PC-3 (cell line): Measurements from ENCODE around the gene JPH3. TPM values are rescaled to one million over a fixed set of nuclear protein-coding genes. Genes with fewer than 3 reads are reported as not detected.

Experiments used
- ATAC-seq: fragments of 200-7000 bp; cut with Tn5 transposase; 2 replicates; pipeline ENCODE4 v1.9.1; 2020; ENCODE audit warnings: mild to moderate bottlenecking, moderate library complexity
- BruUV-seq: library from RNA; stranded (reverse); fragments of 400-500 nt; replicated peaks from 2 replicates; lab custom pipeline; 2021; lab: Mats Ljungman, UMichigan
- CTCF ChIA-PET: fragments of 300-600 bp; sonication (Branson Sonifier 250); formaldehyde crosslinking; loops from one replicate; lab custom pipeline; 2022; ENCODE audit warnings: antibody characterized with exemption; lab: Charles Lee
- POLR2A ChIA-PET: fragments of 300-600 bp; sonication (Branson Sonifier 250); formaldehyde crosslinking; loops from one replicate; lab custom pipeline; 2022; ENCODE audit warnings: antibody characterized with exemption; ENCODE audit not compliant: unreplicated experiment; lab: Charles Lee
- DNase-seq: peaks from one replicate; pipeline ENCODE4 v3.0.0-alpha.2; 2015
- H2AFZ ChIP-seq: fragments of 300-600 bp; sonication (generic); 2 replicates; pipeline ENCODE4 v1.6.0; 2016; ENCODE audit warnings: antibody characterized with exemption, low read length
- H3F3A ChIP-seq: fragments of 300-600 bp; sonication (generic); one replicate; pipeline ENCODE4 v1.6.0; 2017; ENCODE audit warnings: antibody characterized with exemption, low read length, control low read depth, mild to moderate bottlenecking; ENCODE audit not compliant: unreplicated experiment
- H3K27ac ChIP-seq: fragments of 300-600 bp; sonication (generic); 2 replicates; pipeline ENCODE4 v1.5.1; 2016; ENCODE audit warnings: mild to moderate bottlenecking, low read length
- H3K27me3 ChIP-seq: fragments of 300-600 bp; sonication (generic); 2 replicates; pipeline ENCODE4 v1.6.1; 2016; ENCODE audit warnings: low read length, mixed read lengths
- H3K36me3 ChIP-seq: fragments of 300-600 bp; sonication (generic); 2 replicates; pipeline ENCODE4 v1.6.1; 2016; ENCODE audit warnings: low read depth, mixed run types, low read length, mixed read lengths
- H3K4me1 ChIP-seq: fragments of 300-600 bp; sonication (generic); 2 replicates; pipeline ENCODE4 v1.5.1; 2016; ENCODE audit warnings: low read length; ENCODE audit not compliant: insufficient read depth
- H3K4me2 ChIP-seq: fragments of 300-600 bp; sonication (generic); 2 replicates; pipeline ENCODE4 v1.6.0; 2016; ENCODE audit warnings: low read length
- H3K4me3 ChIP-seq: fragments of 300-600 bp; sonication (generic); 2 replicates; pipeline ENCODE4 v1.5.1; 2016; ENCODE audit warnings: mild to moderate bottlenecking, low read length, mixed read lengths
- H3K79me2 ChIP-seq: fragments of 300-600 bp; sonication (generic); 2 replicates; pipeline ENCODE4 v1.6.1; 2017; ENCODE audit warnings: low read length, mixed read lengths
- H3K9ac ChIP-seq: fragments of 300-600 bp; sonication (generic); 2 replicates; pipeline ENCODE4 v1.6.0; 2016; ENCODE audit warnings: mild to moderate bottlenecking, low read length
- H3K9me2 ChIP-seq: fragments of 300-600 bp; sonication (generic); replicated peaks from 2 replicates; pipeline ENCODE4 v1.6.1; 2016; ENCODE audit warnings: mixed run types, low read length, mixed read lengths
- H3K9me3 ChIP-seq: fragments of 300-600 bp; sonication (generic); 2 replicates; pipeline ENCODE4 v1.6.1; 2016; ENCODE audit warnings: low read length, mixed read lengths
- H4K20me1 ChIP-seq: fragments of 300-600 bp; sonication (generic); 2 replicates; pipeline ENCODE4 v1.6.1; 2016; ENCODE audit warnings: low read length, mixed read lengths
- CTCF ChIP-seq: fragments of 300-600 bp; sonication (generic); conservative IDR thresholded peaks from 2 replicates; pipeline ENCODE4 v1.5.1; 2017; ENCODE audit warnings: antibody characterized with exemption, low read depth, mild to moderate bottlenecking, low read length
- EZH2 ChIP-seq: fragments of 300-600 bp; sonication (generic); IDR thresholded peaks from one replicate; pipeline ENCODE4 v1.6.1; 2017; ENCODE audit warnings: antibody characterized with exemption, mild to moderate bottlenecking, low read length; ENCODE audit not compliant: unreplicated experiment
- EZH2phosphoT487 ChIP-seq: fragments of 300-600 bp; sonication (generic); IDR thresholded peaks from 2 replicates; pipeline ENCODE4 v1.6.1; 2018; ENCODE audit warnings: mild to moderate bottlenecking, antibody characterized with exemption, low read length, borderline replicate concordance
- intact Hi-C: fragments of 100-400 bp; cut with micrococcal nuclease; formaldehyde crosslinking; loops from 2 replicates; pipeline ENCODE4 v1.9.0; 2023
- total RNA-seq: library from RNA; depleted of rRNA; stranded (reverse); fragments of >200 nt; gene quantifications from 2 replicates; pipeline ENCODE4 v1.2.3, GENCODE V29; 2014

JPH3 gene
- total RNA-seq, 1 experiment from 2014 or later: not detected

GRCh38 chr16:87698676-87699199, 96.4 kb downstream of the JPH3 start:
- Histone ChIP-seq H3K9me3 (no peaks in the 10 kb centered on the region), H3K4me3 (no peak overlapping the region), H3F3A (no peaks in the 10 kb centered on the region), H3K79me2 (no peaks in the 10 kb centered on the region), H3K9ac (no peak overlapping the region), H2AFZ (no peak overlapping the region), H3K27ac (no peak overlapping the region), H3K36me3 (no peaks in the 10 kb centered on the region), H3K4me1 (no peaks in the 10 kb centered on the region), H3K9me2 (no peaks in the 10 kb centered on the region), H3K4me2 (no peak overlapping the region), H3K27me3 (no peaks in the 10 kb centered on the region), H4K20me1 (no peaks in the 10 kb centered on the region)
- CTCF ChIA-PET: no interaction called here
- TF ChIP-seq EZH2 (no peak), CTCF (no peak), EZH2phosphoT487 (no peak)
- ATAC-seq (no peak), DNase-seq (no peak)
- BruUV-seq: no TSS peak
- intact Hi-C loops: no loop called here
- POLR2A ChIA-PET: no interaction called here

GRCh38 chr16:87700406-87701077, 98.2 kb downstream of the JPH3 start:
- no peak overlapping the region for H3K27ac ChIP-seq
- CTCF ChIA-PET: no interaction called here
- BruUV-seq: no TSS peak

More at GRCh38 chr16:87700406-87701077, 98.2 kb downstream of the JPH3 start:
- intact Hi-C loops: no loop called here
- Histone ChIP-seq H3K27me3 (no peaks in the 10 kb centered on the region), H3K4me2 (no peak overlapping the region), H2AFZ (no peak overlapping the region), H3K9me3 (no peaks in the 10 kb centered on the region), H3K9me2 (no peaks in the 10 kb centered on the region), H3K9ac (no peak overlapping the region), H3K79me2 (no peaks in the 10 kb centered on the region), H3K4me1 (no peaks in the 10 kb centered on the region), H4K20me1 (no peaks in the 10 kb centered on the region), H3F3A (no peaks in the 10 kb centered on the region), H3K4me3 (no peak overlapping the region), H3K36me3 (no peaks in the 10 kb centered on the region)
- DNase-seq (no peak), ATAC-seq (no peak)
- POLR2A ChIA-PET: no interaction called here
- no peak for TF ChIP-seq EZH2phosphoT487
- no peak for TF ChIP-seq CTCF
- no peak for TF ChIP-seq EZH2
